Osteoblast (primary cell): ENCODE data around the gene R3HDML. TPM values are rescaled to one million over a fixed set of nuclear protein-coding genes. Genes with fewer than 3 reads are reported as not detected.

Experiments used
- DNase-seq: peaks from one replicate; pipeline ENCODE4 v3.0.0; 2011; ENCODE audit warnings: low spot score, mixed read lengths; ENCODE audit not compliant: insufficient read length; ENCODE audit errors: missing footprints
- H2AFZ ChIP-seq: 2 replicates; pipeline ENCODE4 v1.6.0; 2011; ENCODE audit warnings: mild to moderate bottlenecking, low read length
- H3K27ac ChIP-seq: 2 replicates; pipeline ENCODE4 v1.5.1; 2011; ENCODE audit warnings: mild to moderate bottlenecking, low read depth, low read length, moderate library complexity
- H3K27me3 ChIP-seq: 2 replicates; pipeline ENCODE4 v1.6.0; 2012; ENCODE audit warnings: mild to moderate bottlenecking, control low read depth, inconsistent platforms, low read length, moderate library complexity; ENCODE audit not compliant: insufficient read depth
- H3K36me3 ChIP-seq: 2 replicates; pipeline ENCODE4 v1.5.1; 2011; ENCODE audit warnings: mild to moderate bottlenecking, low read length, control low read depth, moderate library complexity; ENCODE audit not compliant: insufficient read depth
- H3K4me1 ChIP-seq: 2 replicates; pipeline ENCODE4 v1.5.1; 2011; ENCODE audit warnings: mild to moderate bottlenecking, low read length, control low read depth, moderate library complexity; ENCODE audit not compliant: insufficient read depth
- H3K4me2 ChIP-seq: 2 replicates; pipeline ENCODE4 v1.6.0; 2011; ENCODE audit warnings: mild to moderate bottlenecking, low read length; ENCODE audit not compliant: insufficient read depth
- H3K4me3 ChIP-seq: fragments of 200-600 bp; sonication (generic); 3 replicates; pipeline ENCODE4 v1.5.1; 2012; ENCODE audit warnings: mild to moderate bottlenecking, low read length, inconsistent platforms; ENCODE audit not compliant: insufficient read depth
- H3K79me2 ChIP-seq: 2 replicates; pipeline ENCODE4 v1.6.0; 2012; ENCODE audit warnings: mild to moderate bottlenecking, low read length, control low read depth, inconsistent platforms; ENCODE audit not compliant: insufficient read depth
- H3K9me3 ChIP-seq: 2 replicates; pipeline ENCODE4 v1.5.1; 2011; ENCODE audit warnings: low read depth, low read length, control low read depth
- H4K20me1 ChIP-seq: 2 replicates; pipeline ENCODE4 v1.6.0; 2012; ENCODE audit warnings: mild to moderate bottlenecking, low read length, control low read depth; ENCODE audit not compliant: insufficient read depth
- total RNA-seq: library from RNA; depleted of rRNA; stranded (reverse); fragments of >200 nt; gene quantifications from 2 replicates; pipeline ENCODE4 v1.2.3, GENCODE V29; 2012
- TF ChIP-seq, protein P1 (sequence below): IDR thresholded peaks from 2 replicates; pipeline ENCODE4 v1.5.1; 2011; ENCODE audit warnings: mild to moderate bottlenecking, low read depth, low read length, moderate library complexity; ENCODE audit errors: extremely low read depth

R3HDML gene
- total RNA-seq, 1 donor: not detected

DNA sequence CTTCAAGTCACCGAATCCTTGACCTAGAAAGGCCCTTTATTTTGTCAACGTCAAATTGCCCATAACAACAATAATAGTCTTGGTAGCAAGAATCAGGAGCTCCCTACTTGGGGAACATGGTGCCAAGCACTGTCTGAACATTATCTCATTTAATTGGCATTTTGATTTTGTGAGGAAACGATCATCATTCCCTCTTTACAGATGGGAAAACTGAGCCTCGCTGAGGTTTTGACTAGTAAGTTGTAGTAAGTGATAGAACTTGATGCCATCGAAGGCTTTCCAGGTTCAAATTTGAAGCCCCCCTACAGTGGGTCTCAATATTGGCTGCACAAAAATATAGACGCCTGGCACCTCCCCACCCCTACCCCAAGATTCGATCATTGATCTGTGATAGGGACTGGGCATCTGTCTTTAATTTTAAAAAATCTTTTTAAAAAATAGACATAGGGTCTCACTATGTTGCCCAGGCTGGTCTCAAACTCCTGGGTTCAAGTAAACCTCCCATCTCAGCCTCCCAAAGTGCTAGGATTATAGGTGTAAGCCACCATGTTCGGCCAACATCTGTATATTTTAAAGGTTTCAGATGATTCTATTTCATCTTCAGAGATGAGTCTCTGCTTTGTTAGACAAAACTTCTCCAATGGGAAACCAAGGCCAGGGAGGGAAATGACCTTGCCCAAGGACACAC lies 55.4 kb downstream of the R3HDML start:
- no peaks in the 10 kb centered on the region for H4K20me1 ChIP-seq
- no peak for DNase-seq
- TF ChIP-seq, protein P1, sequence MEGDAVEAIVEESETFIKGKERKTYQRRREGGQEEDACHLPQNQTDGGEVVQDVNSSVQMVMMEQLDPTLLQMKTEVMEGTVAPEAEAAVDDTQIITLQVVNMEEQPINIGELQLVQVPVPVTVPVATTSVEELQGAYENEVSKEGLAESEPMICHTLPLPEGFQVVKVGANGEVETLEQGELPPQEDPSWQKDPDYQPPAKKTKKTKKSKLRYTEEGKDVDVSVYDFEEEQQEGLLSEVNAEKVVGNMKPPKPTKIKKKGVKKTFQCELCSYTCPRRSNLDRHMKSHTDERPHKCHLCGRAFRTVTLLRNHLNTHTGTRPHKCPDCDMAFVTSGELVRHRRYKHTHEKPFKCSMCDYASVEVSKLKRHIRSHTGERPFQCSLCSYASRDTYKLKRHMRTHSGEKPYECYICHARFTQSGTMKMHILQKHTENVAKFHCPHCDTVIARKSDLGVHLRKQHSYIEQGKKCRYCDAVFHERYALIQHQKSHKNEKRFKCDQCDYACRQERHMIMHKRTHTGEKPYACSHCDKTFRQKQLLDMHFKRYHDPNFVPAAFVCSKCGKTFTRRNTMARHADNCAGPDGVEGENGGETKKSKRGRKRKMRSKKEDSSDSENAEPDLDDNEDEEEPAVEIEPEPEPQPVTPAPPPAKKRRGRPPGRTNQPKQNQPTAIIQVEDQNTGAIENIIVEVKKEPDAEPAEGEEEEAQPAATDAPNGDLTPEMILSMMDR: no peak
- H2AFZ ChIP-seq: no peak overlapping the region
- H3K9me3 ChIP-seq: no peaks in the 10 kb centered on the region
- H3K4me1 ChIP-seq: peaks cover 3% of the 10 kb centered on the region
- H3K4me2 ChIP-seq: no peak overlapping the region
- H3K27ac ChIP-seq: no peak overlapping the region
- H3K79me2 ChIP-seq: no peaks in the 10 kb centered on the region
- peaks cover 29% of the 10 kb centered on the region for H3K27me3 ChIP-seq
- H3K36me3 ChIP-seq: no peaks in the 10 kb centered on the region
- no peak overlapping the region for H3K4me3 ChIP-seq

DNA sequence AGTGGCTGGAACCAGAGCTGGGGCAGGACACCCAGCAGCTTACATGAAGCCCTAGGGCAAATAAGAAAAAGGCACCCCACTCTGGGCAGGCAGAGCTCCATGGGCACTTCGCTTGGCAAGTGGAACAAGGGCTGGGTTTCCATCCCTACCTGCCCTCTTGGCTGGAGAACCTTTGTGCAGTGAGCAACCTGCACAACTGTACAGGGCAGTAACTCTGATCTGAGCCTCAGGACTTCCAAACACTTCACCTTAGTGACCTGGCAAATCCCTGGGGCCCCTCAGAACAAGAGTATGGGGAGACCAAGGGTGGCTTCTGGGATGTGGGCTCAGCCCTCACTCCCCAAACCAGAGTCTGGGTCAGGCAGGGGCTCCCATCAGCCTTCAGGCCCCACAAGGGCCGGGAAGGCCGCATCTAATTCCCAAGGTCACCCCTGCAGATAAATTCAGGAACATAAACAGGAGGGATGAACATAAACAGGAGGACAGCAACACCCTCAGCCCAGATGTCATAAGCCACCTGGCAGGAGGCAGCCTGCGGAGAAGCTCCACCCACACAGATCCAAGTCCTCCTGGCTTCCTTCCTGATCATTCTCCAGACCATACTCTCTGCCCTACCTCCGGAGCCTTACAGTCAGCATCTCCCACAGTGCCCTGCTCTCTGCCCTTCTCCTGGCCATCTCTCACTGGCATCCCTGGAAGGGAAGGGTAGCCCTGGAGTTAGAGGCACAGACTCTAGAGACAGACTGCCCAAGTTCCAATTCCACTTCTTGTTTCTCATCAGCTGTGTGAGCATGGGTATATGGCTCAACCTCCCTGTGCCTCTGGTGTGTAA lies 56.1 kb downstream of the R3HDML start:
- Histone ChIP-seq H2AFZ (no peak overlapping the region), H3K36me3 (no peaks in the 10 kb centered on the region), H3K9me3 (no peaks in the 10 kb centered on the region), H3K27ac (no peak overlapping the region), H3K4me1 (peaks cover 5% of the 10 kb centered on the region), H3K79me2 (no peaks in the 10 kb centered on the region), H4K20me1 (no peaks in the 10 kb centered on the region), H3K4me2 (no peak overlapping the region), H3K4me3 (no peak overlapping the region), H3K27me3 (peaks cover 29% of the 10 kb centered on the region)
- TF ChIP-seq, protein P1: no peak
- DNase-seq: peak; percentile 22

DNA sequence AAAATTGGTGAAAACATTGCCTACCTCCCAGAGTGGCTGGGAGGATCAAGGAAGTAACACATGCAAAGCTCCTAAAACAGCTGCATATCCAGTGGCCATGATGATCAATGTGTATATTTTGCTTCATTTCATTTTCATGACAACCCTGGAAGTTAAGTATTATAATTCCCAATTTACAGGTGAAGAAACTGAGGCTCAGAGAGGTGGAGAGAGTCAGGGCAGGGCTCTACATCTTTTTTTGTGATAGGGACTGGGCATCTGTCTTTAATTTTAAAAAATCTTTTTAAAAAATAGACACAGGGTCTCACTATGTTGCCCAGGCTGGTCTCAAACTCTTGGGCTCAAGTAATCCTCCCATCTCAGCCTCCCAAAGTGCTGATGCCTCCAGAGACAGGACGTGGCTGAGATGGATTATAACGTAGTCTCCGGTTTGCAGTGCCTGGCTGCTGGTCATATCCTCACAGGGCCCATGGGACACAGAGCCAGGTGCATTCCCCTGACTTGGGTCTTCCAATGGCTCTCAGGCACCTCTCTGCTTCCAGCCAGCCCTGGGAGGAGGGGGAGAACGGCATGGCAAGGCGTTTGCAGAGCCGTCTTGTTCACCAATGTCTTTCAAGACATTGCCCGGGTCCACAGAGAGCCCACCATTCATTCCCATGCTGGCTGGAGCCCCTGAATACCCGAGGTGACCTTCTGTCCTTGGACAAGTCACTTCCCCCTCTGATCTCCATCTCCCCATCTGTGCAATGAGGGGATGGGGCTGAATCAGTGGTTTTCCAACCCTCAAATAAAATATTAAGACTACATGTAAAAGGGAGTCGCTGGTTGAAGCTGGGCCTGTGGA lies 57.0 kb downstream of the R3HDML start:
- Histone ChIP-seq H3K4me3 (no peak overlapping the region), H3K27me3 (peaks cover 29% of the 10 kb centered on the region), H4K20me1 (no peaks in the 10 kb centered on the region), H3K27ac (no peak overlapping the region), H3K79me2 (no peaks in the 10 kb centered on the region), H3K9me3 (no peaks in the 10 kb centered on the region), H3K4me1 (peaks cover 3% of the 10 kb centered on the region), H3K4me2 (no peak overlapping the region), H3K36me3 (no peaks in the 10 kb centered on the region), H2AFZ (no peak overlapping the region)
- peak; percentile 23 for DNase-seq
- TF ChIP-seq, protein P1: no peak

DNA sequence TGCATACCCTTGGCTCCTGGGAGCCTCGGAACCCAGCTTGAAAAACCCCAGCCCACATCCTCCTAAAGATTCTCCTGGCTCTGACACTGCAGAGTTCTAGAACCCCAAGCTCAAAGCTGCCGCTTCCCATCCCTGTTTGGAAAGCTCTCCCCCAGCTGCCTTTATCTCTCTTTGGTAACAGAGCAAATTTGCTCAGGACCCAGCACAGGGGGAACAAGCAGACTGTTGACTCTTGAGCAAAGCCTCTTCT lies 57.5 kb downstream of the R3HDML start:
- no peak for DNase-seq
- Histone ChIP-seq H3K27ac (no peak overlapping the region), H3K79me2 (no peaks in the 10 kb centered on the region), H3K4me1 (peaks cover 3% of the 10 kb centered on the region), H3K36me3 (no peaks in the 10 kb centered on the region), H3K4me3 (no peak overlapping the region), H2AFZ (no peak overlapping the region), H3K27me3 (peaks cover 24% of the 10 kb centered on the region), H4K20me1 (no peaks in the 10 kb centered on the region), H3K4me2 (no peak overlapping the region), H3K9me3 (no peaks in the 10 kb centered on the region)
- TF ChIP-seq, protein P1: no peak
